HG02884 (cell line): ENCODE data around the gene NDUFA12.

Source experiments
- ATAC-seq: cut with Tn5 transposase; IDR thresholded peaks from one replicate; pipeline ENCODE4 v1.9.1; 2021; ENCODE audit warnings: mild to moderate bottlenecking, moderate library complexity; ENCODE audit not compliant: unreplicated experiment

Gene NDUFA12

DNA sequence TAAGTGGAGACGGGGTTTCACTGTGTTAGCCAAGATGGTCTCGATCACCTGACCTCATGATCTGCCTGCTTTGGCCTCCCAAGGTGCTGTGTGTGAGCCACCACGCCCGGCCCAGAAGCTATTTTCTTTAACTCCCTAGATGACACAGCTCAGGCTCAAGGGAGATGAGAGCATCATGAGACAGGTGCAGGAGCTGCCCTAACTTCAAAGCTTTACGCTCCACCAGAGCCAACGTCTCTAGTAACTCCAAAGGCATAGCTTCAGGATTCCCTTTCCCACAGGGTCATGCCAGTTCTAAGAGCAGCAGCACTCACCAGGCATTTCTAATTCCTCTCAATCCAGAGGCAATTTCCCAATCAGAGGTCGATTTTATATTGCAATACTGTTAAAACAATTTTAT is 21.0 kb downstream of the NDUFA12 start:
- ATAC-seq: no peak

DNA sequence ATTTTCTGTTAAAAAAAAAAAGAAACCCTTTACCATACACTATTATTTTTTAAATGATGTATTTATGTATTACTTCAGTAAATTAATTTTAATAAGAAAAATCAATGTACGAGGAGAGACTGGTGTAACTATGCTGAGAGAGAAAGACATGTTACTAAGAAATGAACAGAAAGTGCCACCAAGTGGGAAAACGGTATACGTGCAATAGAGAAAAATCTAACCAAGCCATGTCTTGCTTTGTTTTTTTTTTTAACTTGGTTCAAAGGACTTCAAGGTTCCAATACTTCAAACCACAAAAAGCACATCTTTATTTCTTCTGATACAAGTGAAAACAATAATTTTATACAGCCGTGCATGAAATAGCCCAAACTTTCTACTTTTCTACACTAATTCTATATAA is 22.9 kb downstream of the NDUFA12 start:
- no peak for ATAC-seq

DNA sequence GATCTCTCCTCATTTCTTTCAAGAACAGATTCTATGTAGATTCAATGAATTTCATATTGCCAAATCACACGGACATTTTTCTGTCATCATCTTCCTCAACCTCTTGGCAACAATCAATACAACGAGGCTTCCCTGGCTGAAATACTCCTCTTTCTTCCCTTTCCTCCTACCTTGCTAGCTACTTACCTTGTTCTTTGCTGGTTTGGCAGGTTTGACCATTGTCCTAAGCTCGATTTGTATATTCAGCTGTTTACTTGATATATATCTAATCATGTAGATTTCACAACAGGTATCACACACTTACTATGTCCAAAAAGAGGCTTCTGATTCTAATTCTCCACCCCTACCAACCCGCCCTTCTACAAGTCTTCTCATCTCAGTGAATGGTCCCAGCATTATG is 23.6 kb downstream of the NDUFA12 start:
- no peak for ATAC-seq

DNA sequence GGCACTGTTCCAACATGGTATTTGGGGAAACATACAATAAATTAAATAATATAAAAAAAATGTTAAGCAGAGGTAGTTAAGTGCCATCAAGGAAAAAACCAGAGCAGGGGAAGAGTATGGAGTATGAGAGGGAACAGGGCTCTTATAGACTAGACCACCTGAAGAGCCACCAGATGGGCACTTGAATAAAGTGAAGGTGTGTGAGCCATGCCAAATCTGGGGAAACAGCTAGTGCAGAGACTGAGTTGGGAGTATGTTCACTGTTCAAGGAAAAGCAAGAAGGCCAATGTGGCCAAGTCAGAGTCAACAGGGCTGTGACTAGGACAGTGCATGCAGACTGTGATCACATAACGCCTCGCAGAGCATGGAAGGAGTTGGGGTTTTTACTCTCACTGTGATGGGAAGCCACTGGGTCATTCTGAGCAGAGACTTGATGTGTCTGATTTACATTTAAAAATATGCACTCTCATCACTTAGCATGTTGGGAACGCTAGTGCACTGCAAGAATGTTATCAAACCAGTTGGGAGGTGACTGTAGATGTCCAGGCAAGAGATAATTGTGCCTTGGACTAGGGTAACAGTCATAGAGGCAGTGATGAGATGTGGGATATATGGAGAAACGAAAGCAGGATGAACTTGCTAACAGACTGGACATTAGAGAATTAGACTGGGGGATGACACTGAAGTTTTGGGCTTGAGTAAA is 25.6 kb downstream of the NDUFA12 start:
- no peak for ATAC-seq

DNA sequence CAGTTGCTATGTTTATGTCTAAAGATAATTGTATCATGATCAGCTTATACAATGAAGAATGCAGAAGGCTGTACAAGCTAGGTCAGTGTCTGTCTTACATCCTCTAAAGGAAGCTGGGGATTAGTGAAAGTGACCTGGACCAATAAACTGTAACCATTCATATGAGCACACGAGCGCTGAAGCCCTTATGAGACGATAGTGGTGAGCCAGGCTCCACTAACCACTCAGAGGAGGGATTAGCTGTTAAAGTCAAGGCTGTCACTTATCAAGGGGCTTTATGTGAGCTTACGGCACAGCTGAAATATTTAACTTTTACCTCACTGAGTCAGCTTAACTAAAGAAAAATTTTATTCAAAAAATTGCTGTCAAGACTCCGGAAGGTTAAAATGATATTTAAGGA is 30.3 kb downstream of the NDUFA12 start:
- no peak for ATAC-seq

DNA sequence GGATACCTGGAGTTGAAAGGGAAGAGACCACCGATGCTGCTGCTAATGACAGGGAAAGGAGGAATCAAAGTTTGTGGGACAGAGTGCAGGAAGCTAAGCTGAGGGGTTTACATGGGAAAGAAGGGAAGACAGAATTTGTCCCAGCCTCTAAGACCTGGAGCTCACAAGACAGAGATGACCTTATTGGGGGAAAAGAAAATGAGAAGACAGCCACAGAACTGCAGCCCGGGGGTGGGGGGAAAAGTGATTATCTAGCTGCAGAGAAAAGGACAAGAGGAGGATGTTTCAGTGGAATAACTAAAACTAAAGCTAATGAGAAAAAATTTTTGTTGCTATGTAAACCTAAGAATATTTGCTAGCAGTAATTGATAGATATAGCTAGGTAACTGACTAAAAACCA is 30.7 kb downstream of the NDUFA12 start:
- ATAC-seq: no peak

DNA sequence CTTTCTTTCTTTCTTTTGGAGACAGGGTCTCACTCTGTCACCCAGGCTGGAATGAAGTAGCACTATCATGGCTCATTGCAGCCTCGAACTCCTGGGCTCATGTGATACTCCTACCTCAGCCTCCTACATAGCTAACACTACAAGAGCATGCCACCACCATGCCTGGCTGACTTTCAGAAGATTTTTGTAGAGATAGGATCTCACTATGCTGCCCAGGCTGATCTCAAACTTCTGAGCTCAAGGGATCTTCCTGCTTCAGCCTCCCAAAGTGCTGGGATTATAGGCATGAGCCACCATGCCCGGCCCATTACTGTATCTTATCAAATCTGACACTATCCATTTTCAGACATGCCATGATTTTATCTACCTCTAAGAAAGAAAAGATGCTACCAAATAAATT is 31.6 kb downstream of the NDUFA12 start:
- no peak for ATAC-seq

DNA sequence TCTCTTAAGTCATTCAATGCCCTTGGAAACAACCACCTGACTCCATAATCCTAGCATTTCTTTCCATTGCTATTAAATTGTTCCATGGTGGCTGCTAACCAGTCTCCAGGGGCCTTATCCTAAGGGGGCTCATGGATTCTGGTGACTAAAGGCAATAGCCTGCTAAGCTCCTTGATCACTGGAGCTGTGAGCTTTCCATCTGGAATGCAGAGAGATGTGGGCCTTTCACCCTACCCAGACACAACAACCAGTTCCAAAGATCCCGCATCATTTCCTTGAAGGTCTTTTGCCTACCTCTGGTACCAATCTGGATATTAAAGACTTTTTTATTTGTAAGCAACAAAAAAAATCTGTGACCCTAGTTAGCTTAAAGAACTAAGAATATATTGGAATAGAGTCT is 32.9 kb downstream of the NDUFA12 start:
- ATAC-seq: no peak

DNA sequence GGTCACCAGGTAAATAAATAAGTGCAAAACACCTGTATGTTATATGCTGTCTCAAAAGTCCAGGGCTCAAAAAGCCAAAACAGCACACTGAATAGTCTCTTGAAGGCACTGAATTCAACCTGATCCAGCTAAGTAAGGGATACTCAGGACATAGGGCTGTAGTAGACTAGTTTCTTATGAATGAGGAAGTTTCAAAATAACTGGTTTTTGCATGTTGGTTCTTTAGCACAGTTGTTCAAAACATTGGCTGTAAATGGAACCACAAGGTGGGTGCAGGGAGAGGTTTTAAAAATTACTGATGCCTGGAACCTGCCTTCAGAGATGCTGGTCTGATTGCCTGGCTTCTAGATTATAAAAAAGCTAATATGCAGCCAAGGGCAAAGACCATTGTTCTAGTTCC is 34.1 kb downstream of the NDUFA12 start:
- ATAC-seq: no peak

DNA sequence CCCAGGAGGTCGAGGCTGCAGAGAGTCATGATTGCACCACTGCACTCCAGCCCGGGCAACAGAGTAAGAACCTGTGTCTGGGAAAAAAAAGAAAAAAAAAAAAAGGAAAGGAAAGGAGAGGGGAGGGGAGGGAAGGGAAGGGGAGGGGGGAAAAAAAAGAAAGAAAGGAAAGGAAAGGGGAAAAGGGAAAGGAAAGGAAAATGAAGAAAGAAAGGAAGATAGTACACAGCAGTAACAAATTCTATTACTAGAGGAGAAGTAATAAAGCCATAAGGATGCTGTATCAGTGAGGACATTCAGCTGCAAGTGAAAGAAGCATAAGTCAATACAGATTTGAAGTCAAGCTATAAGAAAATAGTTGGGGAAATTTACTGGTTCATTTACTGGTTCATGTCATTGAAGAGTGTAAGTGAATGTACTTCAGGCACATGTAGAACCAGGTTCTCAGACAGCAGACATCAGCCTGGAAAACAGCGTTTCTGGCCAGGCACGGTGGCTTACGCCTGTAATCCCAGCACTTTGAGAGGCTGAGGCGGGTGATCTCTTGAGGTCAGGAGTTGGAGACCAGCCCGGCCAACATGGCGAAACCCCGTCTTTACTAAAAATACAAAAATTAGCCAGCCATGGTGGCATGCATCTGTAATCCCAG is 37.4 kb downstream of the NDUFA12 start:
- ATAC-seq: no peak

DNA sequence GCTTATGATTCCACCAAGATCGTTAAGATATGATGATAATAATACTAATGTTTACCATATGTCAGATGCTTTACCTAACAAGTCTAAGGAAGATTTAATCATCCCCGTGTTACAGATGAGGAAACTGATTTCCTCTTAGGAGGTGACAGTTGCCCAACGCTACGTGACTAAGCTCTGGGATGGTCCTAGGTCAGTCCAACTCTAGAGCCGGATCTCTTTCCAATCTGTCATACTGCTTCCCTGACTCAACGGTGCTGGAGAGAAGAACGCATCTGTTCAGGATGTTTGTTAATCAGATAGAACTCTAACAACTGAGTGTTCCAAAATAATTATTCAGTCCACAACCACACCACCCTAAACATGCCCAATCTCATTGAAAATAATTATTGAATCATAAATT is 39.8 kb downstream of the NDUFA12 start:
- no peak for ATAC-seq

DNA sequence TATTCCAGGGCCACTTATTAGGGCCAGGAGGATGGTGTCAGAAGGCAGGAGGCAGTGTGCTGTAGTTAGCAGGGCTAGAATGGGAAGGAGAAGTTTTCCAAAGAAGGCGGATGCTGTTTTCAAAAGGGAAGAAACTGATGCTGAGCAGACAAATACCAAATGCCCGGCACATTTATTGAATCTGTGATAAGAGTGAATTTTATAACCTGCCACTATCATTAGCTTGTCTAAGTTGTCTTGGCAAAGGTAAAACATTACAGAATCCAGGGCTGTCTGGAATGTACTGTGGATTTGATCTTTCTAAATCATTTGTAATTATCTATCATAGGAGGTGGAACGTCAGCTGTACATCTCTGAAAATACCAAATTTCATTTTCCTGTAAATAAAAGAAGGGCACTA is 40.8 kb downstream of the NDUFA12 start:
- no peak for ATAC-seq

DNA sequence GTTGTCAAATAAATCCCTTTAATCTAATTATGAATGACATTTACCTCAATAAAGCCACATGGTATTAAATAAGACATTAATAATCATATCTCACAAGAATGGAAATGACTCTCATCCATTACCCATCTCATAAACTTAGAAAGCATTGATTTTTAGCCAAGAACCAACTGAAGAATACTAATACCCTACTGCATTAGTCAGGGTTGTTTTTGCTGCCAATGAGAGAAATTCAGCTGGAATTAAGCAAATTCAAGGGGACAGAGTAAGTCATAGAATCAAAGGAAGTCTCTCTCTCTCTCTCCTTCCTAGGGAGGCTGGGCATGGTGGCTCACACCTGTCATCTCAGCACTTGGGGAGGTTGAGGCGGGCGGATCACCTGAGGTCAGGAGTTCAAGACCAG is 41.6 kb downstream of the NDUFA12 start:
- no peak for ATAC-seq

DNA sequence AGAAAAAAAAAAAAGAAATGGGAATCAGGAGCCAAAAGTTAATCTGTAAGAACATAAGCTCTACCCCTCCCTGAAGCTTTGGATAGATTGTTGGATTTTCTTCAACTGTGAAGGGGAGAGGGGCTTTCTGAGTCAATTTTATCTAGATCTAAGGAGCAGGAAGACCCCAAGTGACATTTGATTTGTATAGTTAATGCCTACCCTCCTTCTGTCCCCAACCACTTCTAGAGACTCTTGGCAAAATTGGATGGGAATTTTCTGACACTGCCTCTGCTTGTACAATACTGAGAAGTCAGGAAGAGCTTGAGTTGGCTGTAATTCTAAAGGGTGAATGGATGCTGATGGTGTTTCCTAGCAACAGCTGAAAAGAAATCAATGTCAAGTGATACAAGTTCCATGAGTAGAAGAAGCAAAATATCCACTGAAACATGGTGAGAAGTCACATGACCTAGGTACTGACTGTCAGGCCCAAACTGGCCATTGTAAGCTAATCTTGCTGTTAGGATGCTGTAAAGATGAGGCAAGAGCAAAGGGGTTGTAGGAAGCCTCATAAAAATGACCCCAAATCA is 42.2 kb downstream of the NDUFA12 start:
- ATAC-seq: no peak

DNA sequence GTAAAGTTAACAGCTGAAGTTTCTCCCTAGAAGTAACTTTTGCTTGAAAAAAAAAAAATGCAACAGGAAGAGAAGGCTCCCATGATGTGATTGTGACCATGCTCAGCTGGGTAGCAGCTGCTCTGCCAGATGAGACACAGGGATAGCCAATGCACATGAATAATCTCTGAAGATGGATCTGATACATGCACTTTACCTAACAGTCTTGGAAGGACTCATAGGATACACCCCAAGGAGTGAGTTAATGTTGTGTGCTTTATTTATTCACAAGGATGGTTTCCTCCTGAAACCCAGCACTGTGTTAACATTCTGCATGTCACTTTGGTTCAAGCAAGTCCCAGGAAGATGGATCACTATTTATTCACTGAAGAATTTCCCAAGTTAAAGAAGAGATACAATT is 46.5 kb downstream of the NDUFA12 start:
- ATAC-seq: no peak

DNA sequence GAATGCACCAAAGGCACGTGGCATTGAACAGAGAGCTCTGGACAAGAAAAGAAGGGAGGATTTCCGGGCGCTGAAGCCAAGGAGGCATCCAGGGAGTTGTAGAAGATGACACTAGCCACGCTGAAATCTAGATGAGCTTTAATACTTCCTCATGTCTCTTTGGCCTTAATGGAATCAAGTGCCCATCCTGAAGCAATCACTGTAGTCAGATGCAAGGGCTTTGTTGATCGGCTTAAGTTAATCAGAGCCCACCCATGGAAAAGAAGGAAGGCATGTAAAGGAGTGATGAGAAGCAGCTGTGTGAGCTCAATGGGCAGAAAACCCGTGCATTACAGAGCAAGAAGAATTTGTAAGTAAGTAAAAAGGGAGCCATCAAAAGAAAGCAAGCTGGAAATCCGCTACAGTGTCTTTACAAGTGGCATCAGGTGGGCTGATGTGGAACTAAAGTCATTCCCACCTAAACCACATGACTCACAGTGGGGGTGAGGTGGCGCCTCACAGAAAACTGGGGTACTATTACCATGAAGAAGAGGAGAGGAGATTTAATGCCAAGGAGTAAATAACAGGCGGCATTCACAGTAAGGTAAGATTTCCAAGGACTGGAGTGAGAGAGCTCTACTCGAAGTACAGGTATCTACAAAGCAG is 48.4 kb downstream of the NDUFA12 start:
- ATAC-seq: no peak

DNA sequence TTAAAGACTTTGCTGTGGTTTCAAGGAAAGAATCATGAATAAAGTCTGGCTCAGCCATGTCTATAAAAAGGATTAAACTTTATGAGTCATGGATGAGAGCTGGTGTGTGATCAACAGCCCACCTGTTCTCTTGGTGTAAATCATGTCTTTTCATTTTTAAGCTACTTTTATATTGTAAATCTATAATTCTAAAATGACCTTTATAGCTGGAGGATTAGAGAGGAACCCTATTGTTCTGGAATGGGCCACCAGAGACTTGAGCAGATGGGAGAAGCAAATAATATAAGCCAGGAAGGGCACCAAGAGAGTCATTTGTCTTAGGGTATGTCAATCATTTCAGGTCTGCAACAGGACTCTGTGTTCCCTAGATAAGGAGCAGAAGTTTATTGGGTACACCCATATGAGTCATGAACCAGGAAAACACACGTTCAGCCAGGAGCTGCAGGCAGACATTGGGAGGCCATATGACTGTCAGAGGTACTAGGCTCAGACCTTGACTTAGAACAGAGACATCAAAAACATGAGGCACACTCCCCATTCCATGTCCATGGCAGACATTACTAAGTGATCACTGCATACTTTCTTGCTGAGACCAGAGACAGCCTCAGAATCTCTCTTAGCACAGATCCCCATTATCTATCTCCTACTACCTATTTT is 49.3 kb downstream of the NDUFA12 start:
- no peak for ATAC-seq

DNA sequence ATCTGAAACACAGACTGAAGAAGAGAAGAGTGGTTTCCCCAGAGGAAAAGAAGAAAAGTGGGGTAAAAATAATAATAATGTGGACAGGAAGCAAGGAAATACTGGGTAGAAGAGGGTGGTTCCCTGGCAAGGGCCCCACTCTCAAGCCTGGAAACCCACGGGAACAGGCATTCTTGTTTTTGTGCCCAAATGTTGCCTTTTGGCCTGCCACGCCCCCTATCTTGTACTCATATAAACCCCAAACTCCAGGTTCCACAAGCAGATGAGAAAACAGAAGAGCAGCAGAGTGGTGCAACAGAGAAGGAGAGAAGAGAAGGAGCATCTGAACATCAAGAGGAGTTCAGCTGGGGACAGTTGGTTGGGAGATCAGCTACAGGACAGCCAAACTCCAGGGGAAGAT is 51.2 kb downstream of the NDUFA12 start:
- ATAC-seq: no peak

DNA sequence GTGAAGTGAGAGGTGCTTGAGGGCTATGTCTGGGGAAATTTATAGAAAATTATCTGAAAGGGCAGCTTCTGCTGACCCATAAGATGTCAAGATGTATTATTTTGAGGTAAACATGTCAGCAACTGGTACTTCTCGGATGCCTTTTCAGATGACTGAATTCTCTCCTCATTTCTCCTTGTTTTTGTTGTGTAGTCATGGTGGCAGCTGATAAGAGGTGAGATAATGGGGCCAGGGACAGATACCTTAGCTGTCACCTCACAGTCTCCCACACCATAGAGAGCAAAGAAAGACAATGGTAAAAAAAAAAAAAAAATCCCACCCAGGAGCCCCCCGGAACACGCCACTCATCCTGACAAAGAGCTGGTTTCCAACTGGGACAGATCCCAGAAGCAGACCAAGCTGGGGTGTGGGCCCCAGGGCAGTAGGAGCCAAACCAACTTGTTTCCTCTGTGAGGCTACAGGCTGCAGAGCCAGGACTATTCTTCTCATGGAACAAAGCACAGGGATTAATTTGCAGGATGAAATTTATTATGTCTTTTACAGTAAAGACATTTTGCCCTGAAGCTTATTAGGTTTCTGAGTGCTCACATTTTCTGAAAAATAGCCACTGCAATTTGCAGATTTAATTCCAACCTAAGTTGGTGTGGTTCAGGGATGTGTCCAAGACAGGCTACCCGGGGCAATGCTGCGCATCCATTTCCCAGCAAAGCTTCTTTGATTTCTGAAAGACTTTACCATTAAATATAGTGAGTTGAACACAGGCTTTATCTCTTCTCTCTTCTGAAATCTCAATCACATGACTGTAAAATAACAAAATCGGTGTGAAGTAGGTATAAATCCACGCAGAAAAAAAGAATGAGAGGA is 52.2 kb downstream of the NDUFA12 start:
- ATAC-seq: no peak

DNA sequence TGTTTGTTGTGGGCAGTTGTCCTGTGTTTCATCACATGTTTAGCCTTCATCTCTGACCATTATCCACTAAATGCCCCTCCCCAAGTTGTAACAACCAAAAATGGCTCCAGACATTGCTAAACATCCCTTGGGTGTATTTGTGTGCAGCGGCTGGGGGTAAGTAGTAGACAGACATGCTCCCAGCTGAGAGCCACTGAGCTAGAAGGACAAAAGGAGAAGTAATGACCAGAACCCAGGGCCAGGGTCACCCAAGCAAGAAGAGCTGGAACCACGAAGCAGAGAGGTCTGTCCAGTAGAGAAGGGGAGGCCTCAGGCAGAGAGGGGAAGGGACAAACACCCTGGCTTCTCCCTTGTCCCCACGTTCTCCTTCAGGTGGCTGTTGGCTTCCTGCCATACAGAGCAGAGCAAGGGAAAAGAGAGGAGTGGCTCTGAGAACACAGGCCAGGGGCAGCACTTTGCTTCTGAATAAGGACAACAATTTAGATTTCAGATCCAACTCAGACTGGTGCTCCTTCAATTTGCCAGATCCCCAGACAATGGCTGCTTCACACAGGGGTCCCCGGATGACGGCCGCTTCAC is 55.2 kb downstream of the NDUFA12 start:
- ATAC-seq: no peak
